ENCODE data around the gene SYF2. TPM values are rescaled to one million over a fixed set of nuclear protein-coding genes. Genes with fewer than 3 reads are reported as not detected.
"Not testable (repeated sequence)": the region's sequence is repeated elsewhere in the genome, so short reads cannot be mapped to it uniquely, and the experiment has no call there.

The SYF2 gene
- polyA plus RNA-seq (2011; rRNA removed) (29.7 and 38.6 TPM in 2 replicates), polyA plus RNA-seq (2017; fragmentation: RNase III; extraction: RNeasy Plus Mini Kit Qiagen cat#74134 plus additional on column Dnase treatment) (36.0 to 39.7 TPM (median 38.6 TPM) in 3 replicates), polyA minus RNA-seq (2011; rRNA and poly(A)+ RNA removed) (2.4 and 3.7 TPM in 2 replicates)
- 9.2 and 12.2 TPM in 2 replicates for polyA plus RNA-seq (2012; cell fraction: cytosol; rRNA removed)
- 3.1 and 5.2 TPM in 2 replicates for polyA plus RNA-seq (2012; cell fraction: nucleus; rRNA removed)

- POLR2A ChIA-PET = interaction anchor here (1.2 to 2.6 kb wide), 6 partner anchors 9 to 487 kb away, joined by 3 to 36 read pairs (median 5); partner anchors contain the start of genes CLIC4 and RSRP1
- Histone ChIP-seq H3K27ac (peak within 1 kb of the TSS; percentile 91 to 94), H3K9me3 (no peaks in the 10 kb centered on the region), H3K4me1 (peaks cover 13% of the 10 kb centered on the region), H3K4me2 (peak within 1 kb of the TSS; percentile 94), H3K4me3 (peak within 1 kb of the TSS; percentile 81)
- ATAC-seq (peak; percentile 95 to 98), FAIRE-seq (no peak), DNase-seq (ENCODE audit: low read depth in 1 of 2, low spot score in 1 of 2) (peak; percentile 88 to 90)
- CTCF ChIA-PET = interaction anchor here (1.0 to 1.4 kb wide), 3 partner anchors 10 to 385 kb away, joined by 3 read pairs; no protein-coding TSS in a partner anchor
- 2% methylated on average over 19 of the region's 54 CpGs for WGBS (ENCODE audit: missing lambda C conversion rate)
- TF ChIP-seq POLR2AphosphoS2 (conservative IDR thresholded peaks at IDR 0.05; ENCODE audit: low read length) (no peak), HOXA7 (CRISPR knock-in tag; IDR thresholded peaks at IDR 0.05) (no peak), POLR2A (IDR thresholded peaks at IDR 0.05; ENCODE audit: low read length) (peak; percentile 28), EHF (CRISPR knock-in tag; IDR thresholded peaks at IDR 0.05) (no peak), CEBPB (IDR thresholded peaks at IDR 0.05) (peak in 1 of 2 experiments; percentile 35; a peak in 2 of 4 replicates), SMC3 (IDR thresholded peaks at IDR 0.05) (no peak), ATOH8 (CRISPR knock-in tag; IDR thresholded peaks at IDR 0.05; ENCODE audit: low read depth) (0 out of 2 replicates have a peak, but pooled peaks have one; percentile 23), EP300 (IDR thresholded peaks at IDR 0.05) (no peak), KDM5A (IDR thresholded peaks at IDR 0.05) (peak; percentile 97), PHF8 (IDR thresholded peaks at IDR 0.05; ENCODE audit: borderline replicate concordance, low read depth) (peak; percentile 65; the same call in 1 of the 2 replicates), HES2 (IDR thresholded peaks at IDR 0.05) (no peak), HOXB13 (CRISPR knock-in tag; IDR thresholded peaks at IDR 0.05; ENCODE audit: low read depth) (peak; percentile 82; the same call in 1 of the 2 replicates), BCL3 (IDR thresholded peaks at IDR 0.05) (peak; percentile 66; the same call in 1 of the 3 replicates), CHD2 (IDR thresholded peaks at IDR 0.05; ENCODE audit: low read length, partially characterized antibody) (no peak), MAFK (IDR thresholded peaks at IDR 0.05; ENCODE audit: partially characterized antibody) (no peak), JUN (IDR thresholded peaks at IDR 0.05) (peak; percentile 28 to 76; a peak in 3 of 5 replicates)
- TF ChIP-seq, protein P1, sequence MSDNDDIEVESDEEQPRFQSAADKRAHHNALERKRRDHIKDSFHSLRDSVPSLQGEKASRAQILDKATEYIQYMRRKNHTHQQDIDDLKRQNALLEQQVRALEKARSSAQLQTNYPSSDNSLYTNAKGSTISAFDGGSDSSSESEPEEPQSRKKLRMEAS (IDR thresholded peaks at IDR 0.05) = peak; percentile 40
These were observed at the start of gene SYF2 for GRCh38 chr1:25232027-25232865. Gene SYF2 (minus strand): TSS chr1:25232502. CDS start chr1:25232467, 35 bp downstream.

DNA sequence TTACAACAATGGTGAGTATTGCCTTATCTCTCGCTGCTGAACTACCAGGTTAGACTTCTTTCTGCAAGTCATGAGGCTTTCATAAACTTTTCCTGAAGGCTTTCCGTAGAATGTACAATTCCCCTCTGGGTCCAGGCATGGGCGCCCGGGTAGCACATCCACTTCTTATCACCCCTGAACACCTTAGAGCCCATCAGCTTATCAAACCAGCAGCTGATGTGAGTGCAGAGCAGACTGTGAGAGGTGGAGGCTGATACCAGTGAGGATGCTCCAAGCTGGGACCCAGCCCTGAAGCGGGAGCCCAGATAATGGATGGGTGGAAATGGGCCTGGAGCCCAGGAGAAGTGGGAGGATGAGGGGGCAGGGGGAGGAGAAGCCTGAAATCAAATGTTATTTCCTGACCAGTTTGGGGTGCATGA, 47.4 kb upstream of the SYF2 start:
- CTCF ChIA-PET; H3K4me1 ChIP-seq; H3K9me3 ChIP-seq; POLR2A ChIA-PET; H3K27ac ChIP-seq; DNase-seq (ENCODE audit: low read depth in 1 of 2, low spot score in 1 of 2); H3K4me2 ChIP-seq; FAIRE-seq; ATAC-seq; H3K4me3 ChIP-seq: not testable (repeated sequence)
- WGBS (ENCODE audit: missing lambda C conversion rate) = no CpG with 5 or more reads among the region's 5 CpGs

DNA sequence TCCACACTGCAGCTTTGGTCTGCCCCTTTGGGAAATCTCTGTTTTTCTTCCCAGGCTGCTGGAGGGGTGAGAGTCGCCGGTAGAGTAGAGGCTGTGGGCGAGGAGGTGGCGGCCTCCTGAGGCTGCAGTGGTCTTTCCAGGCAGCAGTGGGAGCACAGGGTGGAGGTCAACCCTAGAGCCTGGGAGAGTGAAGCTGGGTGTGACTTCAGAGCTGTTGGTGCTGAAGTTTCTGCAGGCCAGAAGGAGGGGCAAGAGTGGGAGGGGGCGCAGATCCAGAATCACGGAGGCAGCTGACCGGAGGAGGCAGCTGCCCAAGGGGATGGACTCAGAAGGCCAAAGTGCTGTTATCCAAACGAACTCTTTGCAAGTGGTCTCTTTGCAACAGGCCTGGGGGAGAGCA, 46.5 kb upstream of the SYF2 start:
- DNase-seq (ENCODE audit: low read depth in 1 of 2, low spot score in 1 of 2); H3K27ac ChIP-seq; H3K4me1 ChIP-seq; POLR2A ChIA-PET; H3K4me2 ChIP-seq; CTCF ChIA-PET; H3K4me3 ChIP-seq; ATAC-seq; H3K9me3 ChIP-seq; FAIRE-seq: not testable (repeated sequence)
- WGBS (ENCODE audit: missing lambda C conversion rate) = no CpG with 5 or more reads among the region's 8 CpGs

GRCh38 chr1:25278358-25278757, 46.1 kb upstream of the SYF2 start:
- ATAC-seq; H3K27ac ChIP-seq; H3K4me1 ChIP-seq; DNase-seq (ENCODE audit: low read depth in 1 of 2, low spot score in 1 of 2); H3K4me2 ChIP-seq; POLR2A ChIA-PET; FAIRE-seq; H3K4me3 ChIP-seq; H3K9me3 ChIP-seq; CTCF ChIA-PET: not testable (repeated sequence)
- WGBS (ENCODE audit: missing lambda C conversion rate) = no CpG with 5 or more reads among the region's 2 CpGs

- POLR2A ChIA-PET, H3K27ac ChIP-seq: not testable (repeated sequence)
These were observed 45.0 kb upstream of the SYF2 start for GRCh38 chr1:25277295-25277694.

GRCh38 chr1:25275648-25276047, 43.3 kb upstream of the SYF2 start:
- H3K4me2 ChIP-seq; POLR2A ChIA-PET; ATAC-seq; H3K4me1 ChIP-seq; H3K9me3 ChIP-seq; DNase-seq (ENCODE audit: low read depth in 1 of 2, low spot score in 1 of 2); CTCF ChIA-PET; H3K4me3 ChIP-seq; FAIRE-seq; H3K27ac ChIP-seq: not testable (repeated sequence)
- WGBS (ENCODE audit: missing lambda C conversion rate) = 50% methylated on average over 1 of the region's 4 CpGs

More at GRCh38 chr1:25277295-25277694, 45.0 kb upstream of the SYF2 start:
- DNase-seq (ENCODE audit: low read depth in 1 of 2, low spot score in 1 of 2); CTCF ChIA-PET; H3K9me3 ChIP-seq; ATAC-seq; FAIRE-seq; H3K4me2 ChIP-seq; H3K4me3 ChIP-seq; H3K4me1 ChIP-seq: not testable (repeated sequence)
- no CpG with 5 or more reads among the region's 1 CpG for WGBS (ENCODE audit: missing lambda C conversion rate)

Data from A549 (cell line).